ENCODE data around the gene NPTX2. TPM values are rescaled to one million over a fixed set of nuclear protein-coding genes. Genes with fewer than 3 reads are reported as not detected.

The NPTX2 gene
- total RNA-seq, 2 donors from 2014 or later = not detected

GRCh38 chr7:98670186-98670585 is 53.1 kb downstream of the NPTX2 start:
- Mint-ChIP-seq H3K4me1 (no peaks in the 10 kb centered on the region), H3K27me3 (no peaks in the 10 kb centered on the region), H3K36me3 (ENCODE audit: low read depth) (no peaks in the 10 kb centered on the region), H3K4me3 (no peak overlapping the region), H3K27ac (no peak overlapping the region)
- H3K9me3 ChIP-seq (ENCODE audit: control insufficient read depth, low read length, poor library complexity, severe bottlenecking) = no peaks in the 10 kb centered on the region
- DNase-seq = no peak
- no peak for ATAC-seq

GRCh38 chr7:98671733-98672331 is 54.7 kb downstream of the NPTX2 start:
- Mint-ChIP-seq H3K27me3 (no peaks in the 10 kb centered on the region), H3K4me3 (no peak overlapping the region), H3K27ac (no peak overlapping the region), H3K4me1 (no peaks in the 10 kb centered on the region), H3K36me3 (ENCODE audit: low read depth) (no peaks in the 10 kb centered on the region)
- DNase-seq (no peak), ATAC-seq (no peak)
- H3K9me3 ChIP-seq (ENCODE audit: control insufficient read depth, low read length, poor library complexity, severe bottlenecking) = no peaks in the 10 kb centered on the region

GRCh38 chr7:98674461-98674860 is 57.4 kb downstream of the NPTX2 start:
- no peaks in the 10 kb centered on the region for H3K4me1 Mint-ChIP-seq
- no peaks in the 10 kb centered on the region for H3K36me3 Mint-ChIP-seq (ENCODE audit: low read depth)
- peaks cover 5% of the 10 kb centered on the region for H3K27me3 Mint-ChIP-seq
- no peak overlapping the region for H3K27ac Mint-ChIP-seq
- no peak overlapping the region for H3K4me3 Mint-ChIP-seq
- ATAC-seq (no peak), DNase-seq (no peak)
- no peaks in the 10 kb centered on the region for H3K9me3 ChIP-seq (ENCODE audit: control insufficient read depth, low read length, poor library complexity, severe bottlenecking)

DNA sequence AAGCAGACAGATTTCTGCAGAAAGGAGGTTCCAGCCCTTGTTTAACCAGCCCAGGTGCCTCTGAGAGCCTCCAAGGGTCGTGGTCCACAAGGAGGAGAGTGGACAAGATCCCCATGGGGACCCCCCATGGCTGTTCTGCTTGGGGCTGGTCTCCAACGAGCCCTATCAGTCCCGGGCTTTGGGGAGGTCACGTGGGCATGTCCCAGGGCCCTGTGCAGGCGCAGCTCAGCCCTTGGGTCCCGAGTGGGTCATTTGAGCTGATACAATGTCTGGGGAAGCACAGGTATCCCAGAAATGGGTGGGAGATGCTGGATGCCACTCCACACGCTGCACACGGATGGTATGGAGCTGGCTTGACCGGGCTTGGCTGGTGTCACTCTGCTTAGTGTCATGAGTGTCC is 57.8 kb downstream of the NPTX2 start:
- H3K36me3 Mint-ChIP-seq (ENCODE audit: low read depth) = no peaks in the 10 kb centered on the region
- no peaks in the 10 kb centered on the region for H3K9me3 ChIP-seq (ENCODE audit: control insufficient read depth, low read length, poor library complexity, severe bottlenecking)
- H3K4me1 Mint-ChIP-seq = no peaks in the 10 kb centered on the region
- DNase-seq (no peak), ATAC-seq (no peak)
- H3K27ac Mint-ChIP-seq = no peak overlapping the region
- no peak overlapping the region for H3K4me3 Mint-ChIP-seq
- H3K27me3 Mint-ChIP-seq = peaks cover 9% of the 10 kb centered on the region

DNA sequence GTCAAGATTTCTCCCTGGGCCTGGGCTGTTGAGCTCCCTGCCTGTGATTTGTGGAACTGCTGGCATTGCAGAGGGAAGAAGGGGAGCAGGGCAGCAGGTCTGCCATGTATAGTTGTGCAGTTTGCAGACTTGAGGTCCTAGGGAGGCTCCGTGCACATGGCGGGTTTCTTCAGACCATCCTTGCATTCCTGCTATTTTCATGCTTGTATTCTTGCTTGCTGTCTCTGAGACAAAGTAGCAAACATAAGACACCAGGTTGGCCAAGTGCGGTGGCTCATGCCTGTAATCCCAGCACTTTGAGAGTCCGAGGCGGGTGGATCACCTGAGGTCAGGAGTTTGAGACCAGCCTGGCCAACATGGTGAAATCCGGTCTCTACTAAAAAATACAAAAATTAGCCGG is 61.1 kb downstream of the NPTX2 start:
- DNase-seq (no peak), ATAC-seq (no peak)
- H3K36me3 Mint-ChIP-seq (ENCODE audit: low read depth) = no peaks in the 10 kb centered on the region
- no peak overlapping the region for H3K4me3 Mint-ChIP-seq
- H3K27ac Mint-ChIP-seq = no peak overlapping the region
- H3K9me3 ChIP-seq (ENCODE audit: control insufficient read depth, low read length, poor library complexity, severe bottlenecking) = no peaks in the 10 kb centered on the region
- H3K27me3 Mint-ChIP-seq = peaks cover 26% of the 10 kb centered on the region
- H3K4me1 Mint-ChIP-seq = no peaks in the 10 kb centered on the region

Other genes starting within 250 kb of the NPTX2 start
- gene BAIAP2L1, start 216.2 kb upstream of the NPTX2 start, total RNA-seq = under 1 TPM; 0.55 to 0.82 TPM